GM19099 (cell line): ENCODE measurements around the gene RGS3.

Experiments
- POLR2A ChIP-seq: IDR thresholded peaks from 3 replicates; pipeline ENCODE4 v1.6.1; 2011; ENCODE audit warnings: low read depth; ENCODE audit not compliant: insufficient read length; ENCODE audit errors: extremely low read depth

The RGS3 gene

DNA sequence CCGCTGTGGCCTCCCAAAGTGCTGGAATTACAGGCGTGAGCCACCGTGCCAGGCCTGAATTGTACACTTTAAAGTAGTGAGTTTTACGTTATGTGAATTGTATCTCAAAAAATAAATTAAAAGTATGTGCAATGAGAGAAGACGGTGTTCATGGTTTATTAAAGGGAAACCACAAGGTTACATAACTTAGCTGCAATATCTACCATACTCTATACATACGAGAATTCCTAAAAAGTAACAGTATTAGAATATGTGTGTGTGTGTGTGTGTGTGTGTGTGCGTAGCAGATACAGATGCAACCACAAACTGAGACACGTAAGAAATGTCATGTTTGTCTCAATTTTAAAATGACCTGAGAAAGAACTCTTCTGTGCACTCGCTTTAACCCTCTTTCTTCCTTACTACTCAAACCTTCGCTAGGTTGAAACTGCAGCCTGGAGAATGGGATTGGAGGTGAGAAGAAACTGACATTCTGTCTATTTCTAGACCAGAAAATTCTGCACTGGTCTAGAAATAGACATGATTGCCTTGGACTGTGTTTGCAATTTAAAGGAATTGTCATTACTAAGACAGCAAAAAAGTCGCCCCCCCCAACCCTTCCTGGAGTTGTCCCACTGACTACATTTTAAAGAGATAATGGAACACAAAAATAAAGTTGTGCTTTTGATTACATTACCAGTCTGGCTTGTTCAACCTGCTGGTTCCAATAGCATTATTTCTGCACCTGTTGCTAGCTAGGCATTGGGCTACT, 167.0 kb downstream of the RGS3 start:
- TF ChIP-seq POLR2A: no peak

DNA sequence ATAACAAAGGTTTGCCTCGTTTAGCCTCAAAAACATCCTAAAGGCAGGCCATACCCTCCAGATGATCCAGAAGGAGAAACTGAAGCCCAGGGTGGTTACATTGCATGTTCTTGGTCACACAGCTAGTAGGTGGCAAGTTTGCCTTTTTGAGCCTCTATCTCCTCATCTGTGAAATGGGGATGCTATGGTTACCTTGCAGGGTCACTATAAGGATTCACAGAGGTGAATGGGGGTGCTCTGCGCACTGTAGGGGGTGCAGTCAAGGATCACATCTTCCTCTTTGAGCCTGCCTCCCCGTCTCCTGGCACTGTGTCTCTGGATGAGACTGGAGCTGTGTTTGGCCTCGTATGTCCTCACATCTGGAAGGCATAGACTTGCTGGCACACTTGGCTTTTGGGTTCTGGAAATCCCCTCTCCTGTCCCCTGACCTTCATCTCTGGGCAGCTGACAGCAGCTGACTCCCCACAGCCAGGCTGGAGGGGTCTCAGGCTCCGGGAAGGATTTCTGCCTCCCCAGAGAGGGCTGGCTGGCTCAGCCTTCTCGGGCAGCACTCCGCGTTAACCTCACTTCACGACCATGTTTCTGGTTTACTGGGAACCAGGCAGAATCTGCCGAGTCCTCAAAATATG, 167.7 kb downstream of the RGS3 start:
- no peak for TF ChIP-seq POLR2A

- no peak for TF ChIP-seq POLR2A
Measured at GRCh38 chr9:113631871-113632665, 168.5 kb downstream of the RGS3 start.

GRCh38 chr9:113632776-113633590, 169.5 kb downstream of the RGS3 start:
- no peak for TF ChIP-seq POLR2A

- no peak for TF ChIP-seq POLR2A
Measured at GRCh38 chr9:113633782-113634595, 170.5 kb downstream of the RGS3 start.

- TF ChIP-seq POLR2A: no peak
Measured at GRCh38 chr9:113634596-113635515, 171.3 kb downstream of the RGS3 start.

GRCh38 chr9:113635586-113635985, 172.1 kb downstream of the RGS3 start:
- no peak for TF ChIP-seq POLR2A

DNA sequence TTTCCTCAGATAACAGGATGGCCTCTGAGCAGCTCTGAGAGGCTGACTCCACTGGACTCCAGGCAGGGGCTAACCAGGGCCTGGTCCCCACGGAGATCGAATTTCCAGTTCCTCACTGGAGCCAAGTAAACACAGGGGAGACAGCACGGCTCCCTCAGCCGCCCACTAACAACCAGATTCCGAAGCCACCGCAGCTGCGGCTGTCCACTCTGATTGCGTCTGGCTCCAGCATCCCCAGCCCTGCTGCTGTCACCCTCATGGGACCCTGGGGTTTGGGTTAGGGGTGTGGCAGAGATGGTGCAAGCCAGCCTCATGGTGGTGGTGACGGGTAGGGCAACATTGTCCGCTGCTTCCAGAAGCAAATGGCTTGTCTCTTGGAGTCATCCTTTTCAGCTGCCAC, 172.6 kb downstream of the RGS3 start:
- TF ChIP-seq POLR2A: no peak

- TF ChIP-seq POLR2A: no peak
Measured at GRCh38 chr9:113636693-113637092, 173.2 kb downstream of the RGS3 start.

- TF ChIP-seq POLR2A: no peak
Measured at GRCh38 chr9:113638490-113638889, 175.0 kb downstream of the RGS3 start.

DNA sequence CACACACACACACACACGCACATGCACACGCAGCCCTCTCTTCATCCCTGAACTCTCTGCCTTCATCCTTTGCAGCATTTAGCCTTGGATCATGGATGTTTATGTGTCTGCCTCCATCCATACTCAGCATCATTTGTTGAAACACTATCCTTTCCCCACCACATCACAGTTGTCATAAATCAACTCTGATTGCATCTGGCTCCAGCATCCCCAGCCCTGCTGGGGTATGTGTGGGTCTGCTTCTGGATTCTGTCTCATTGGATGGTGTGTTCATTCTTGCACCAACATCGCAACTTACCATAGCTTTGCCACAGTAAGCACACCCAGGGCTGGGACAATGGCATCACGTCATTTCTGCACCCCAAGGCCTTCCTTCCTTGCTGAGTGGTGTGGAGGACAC, 175.4 kb downstream of the RGS3 start:
- no peak for TF ChIP-seq POLR2A

- no peak for TF ChIP-seq POLR2A
Measured at GRCh38 chr9:113640418-113640817, 176.9 kb downstream of the RGS3 start.

- no peak for TF ChIP-seq POLR2A
Measured at GRCh38 chr9:113641100-113641885, 177.8 kb downstream of the RGS3 start.

- no peak for TF ChIP-seq POLR2A
Measured at GRCh38 chr9:113644321-113644720, 180.8 kb downstream of the RGS3 start.
